ENCODE data around the gene BAIAP2. TPM values are rescaled to one million over a fixed set of nuclear protein-coding genes. Genes with fewer than 3 reads are reported as not detected.

Gene BAIAP2
- total RNA-seq, 2 experiments from 2014 or later = 4.6 to 5.0 TPM

- Mint-ChIP-seq H3K27me3 (peaks cover 25% of the 10 kb centered on the region), H3K27ac (no peak overlapping the region), H3K4me3 (peak overlapping the region; percentile 19), H3K9me3 (ENCODE audit: low read depth) (no peaks in the 10 kb centered on the region), H3K4me1 (peaks cover 22% of the 10 kb centered on the region), H3K36me3 (ENCODE audit: low read depth) (no peaks in the 10 kb centered on the region)
- ATAC-seq (no peak), DNase-seq (no peak)
- CTCF ChIA-PET = interaction anchor here (0.5 to 2.2 kb wide), 6 partner anchors 9 to 867 kb away, joined by 3 to 7 read pairs (median 3); no protein-coding TSS in a partner anchor
- intact Hi-C loops (cut with DNase I, micrococcal nuclease) = loop anchor here in 1 of 2 experiments (10.0 kb wide), 1 partner anchor 942 kb away; the partner anchor contains the start of gene ASPSCR1
- POLR2A ChIA-PET = no interaction called here
These were observed 2.1 kb upstream of the BAIAP2 start for GRCh38 chr17:81032641-81033480.

- DNase-seq (no peak), ATAC-seq (no peak)
- CTCF ChIA-PET = interaction anchor here (0.5 to 2.2 kb wide), 5 partner anchors 10 to 868 kb away, joined by 3 to 7 read pairs (median 3); no protein-coding TSS in a partner anchor
- Mint-ChIP-seq H3K27me3 (peaks cover 23% of the 10 kb centered on the region), H3K36me3 (ENCODE audit: low read depth) (no peaks in the 10 kb centered on the region), H3K9me3 (ENCODE audit: low read depth) (no peaks in the 10 kb centered on the region), H3K4me3 (peak overlapping the region; percentile 62), H3K27ac (peak overlapping the region; percentile 47), H3K4me1 (peaks cover 20% of the 10 kb centered on the region)
- POLR2A ChIA-PET = no interaction called here
- intact Hi-C loops (cut with DNase I, micrococcal nuclease) = loop anchor here in 1 of 2 experiments (1.0 to 10.0 kb wide), 7 partner anchors 10 to 941 kb away; partner anchors contain the start of genes ASPSCR1, ENDOV, NDUFAF8 and TEPSIN
These were observed 1.3 kb upstream of the BAIAP2 start for GRCh38 chr17:81033535-81034167.

- peak overlapping the region; percentile 47 for H3K27ac Mint-ChIP-seq
- peaks cover 19% of the 10 kb centered on the region for H3K27me3 Mint-ChIP-seq
- ATAC-seq = no peak
- no peaks in the 10 kb centered on the region for H3K9me3 Mint-ChIP-seq (ENCODE audit: low read depth)
- peak overlapping the region; percentile 62 for H3K4me3 Mint-ChIP-seq
- CTCF ChIA-PET = interaction anchor here (2.2 kb wide), 1 partner anchor 11 kb away, joined by 7 read pairs; no protein-coding TSS in a partner anchor
- no peaks in the 10 kb centered on the region for H3K36me3 Mint-ChIP-seq (ENCODE audit: low read depth)
- H3K4me1 Mint-ChIP-seq = peaks cover 20% of the 10 kb centered on the region
- intact Hi-C loops (cut with DNase I, micrococcal nuclease) = loop anchor here in 1 of 2 experiments (1.0 to 10.0 kb wide), 7 partner anchors 11 to 941 kb away; partner anchors contain the start of genes ASPSCR1, ENDOV, NDUFAF8 and TEPSIN
- POLR2A ChIA-PET = no interaction called here
- DNase-seq = no peak
These were observed 678 bp upstream of the BAIAP2 start for GRCh38 chr17:81034168-81034777.

GRCh38 chr17:81035521-81036196 lies 708 bp downstream of the BAIAP2 start:
- Mint-ChIP-seq H3K4me1 (peaks cover 20% of the 10 kb centered on the region), H3K36me3 (ENCODE audit: low read depth) (no peaks in the 10 kb centered on the region), H3K27ac (no peak overlapping the region), H3K9me3 (ENCODE audit: low read depth) (no peaks in the 10 kb centered on the region), H3K4me3 (peak overlapping the region; percentile 64), H3K27me3 (peaks cover 19% of the 10 kb centered on the region)
- DNase-seq (peak; percentile 36), ATAC-seq (no peak)
- intact Hi-C loops (cut with DNase I, micrococcal nuclease) = loop anchor here in 1 of 2 experiments (1.0 to 10.0 kb wide), 5 partner anchors 43 to 939 kb away; partner anchors contain the start of gene ASPSCR1
- POLR2A ChIA-PET = interaction anchor here (0.6 kb wide), 1 partner anchor 203 kb away, joined by 3 read pairs; the partner anchor contains the start of genes NDUFAF8 and TEPSIN
- CTCF ChIA-PET = no interaction called here

- POLR2A ChIA-PET = no interaction called here
- DNase-seq = no peak
- H3K4me1 Mint-ChIP-seq = peaks cover 20% of the 10 kb centered on the region
- no peak overlapping the region for H3K27ac Mint-ChIP-seq
- peak overlapping the region; percentile 64 for H3K4me3 Mint-ChIP-seq
- H3K27me3 Mint-ChIP-seq = peaks cover 19% of the 10 kb centered on the region
- ATAC-seq = no peak
- CTCF ChIA-PET = interaction anchor here (0.5 to 1.9 kb wide), 2 partner anchors 13 to 1424 kb away, joined by 3 to 9 read pairs; no protein-coding TSS in a partner anchor
- no peaks in the 10 kb centered on the region for H3K36me3 Mint-ChIP-seq (ENCODE audit: low read depth)
- H3K9me3 Mint-ChIP-seq (ENCODE audit: low read depth) = no peaks in the 10 kb centered on the region
- intact Hi-C loops (cut with DNase I, micrococcal nuclease) = loop anchor here in 1 of 2 experiments (10.0 kb wide), 1 partner anchor 938 kb away; the partner anchor contains the start of gene ASPSCR1
These were observed 1.4 kb downstream of the BAIAP2 start for GRCh38 chr17:81036197-81036941.

GRCh38 chr17:81037026-81037797 lies 2.3 kb downstream of the BAIAP2 start:
- H3K36me3 Mint-ChIP-seq (ENCODE audit: low read depth) = no peaks in the 10 kb centered on the region
- H3K27ac Mint-ChIP-seq = no peak overlapping the region
- ATAC-seq (no peak), DNase-seq (no peak)
- POLR2A ChIA-PET = no interaction called here
- no peak overlapping the region for H3K4me3 Mint-ChIP-seq
- peaks cover 19% of the 10 kb centered on the region for H3K27me3 Mint-ChIP-seq
- peaks cover 20% of the 10 kb centered on the region for H3K4me1 Mint-ChIP-seq
- no peaks in the 10 kb centered on the region for H3K9me3 Mint-ChIP-seq (ENCODE audit: low read depth)
- CTCF ChIA-PET = interaction anchor here (0.5 to 1.9 kb wide), 3 partner anchors 14 to 1425 kb away, joined by 3 to 9 read pairs (median 4); no protein-coding TSS in a partner anchor
- intact Hi-C loops (cut with DNase I, micrococcal nuclease) = loop anchor here in 1 of 2 experiments (10.0 kb wide), 1 partner anchor 938 kb away; the partner anchor contains the start of gene ASPSCR1

- Mint-ChIP-seq H3K36me3 (ENCODE audit: low read depth) (no peaks in the 10 kb centered on the region), H3K27me3 (peaks cover 18% of the 10 kb centered on the region), H3K27ac (no peak overlapping the region), H3K9me3 (ENCODE audit: low read depth) (no peaks in the 10 kb centered on the region), H3K4me3 (no peak overlapping the region), H3K4me1 (peaks cover 20% of the 10 kb centered on the region)
- intact Hi-C loops (cut with DNase I, micrococcal nuclease) = loop anchor here in 1 of 2 experiments (10.0 kb wide), 1 partner anchor 937 kb away; the partner anchor contains the start of gene ASPSCR1
- ChIA-PET POLR2A (no interaction called here), CTCF (interaction anchor here (0.6 to 1.9 kb wide), 2 partner anchors 14 to 60 kb away, joined by 4 to 9 read pairs; no protein-coding TSS in a partner anchor)
- ATAC-seq = no peak
- no peak for DNase-seq
These were observed 3.1 kb downstream of the BAIAP2 start for GRCh38 chr17:81037798-81038733.

GRCh38 chr17:81039096-81039495 lies 4.1 kb downstream of the BAIAP2 start:
- CTCF ChIA-PET = no interaction called here
- intact Hi-C loops (cut with DNase I, micrococcal nuclease) = loop anchor here in 1 of 2 experiments (10.0 kb wide), 1 partner anchor 936 kb away; the partner anchor contains the start of gene ASPSCR1
- Mint-ChIP-seq H3K4me3 (no peak overlapping the region), H3K27ac (no peak overlapping the region), H3K9me3 (ENCODE audit: low read depth) (no peaks in the 10 kb centered on the region), H3K27me3 (peaks cover 11% of the 10 kb centered on the region), H3K36me3 (ENCODE audit: low read depth) (no peaks in the 10 kb centered on the region), H3K4me1 (peaks cover 12% of the 10 kb centered on the region)
- POLR2A ChIA-PET = no interaction called here
- DNase-seq = no peak
- ATAC-seq = no peak
